ENCODE data around the gene AGPAT2.

Gene AGPAT2

GRCh38 chr9:136672431-136673087 is 14.7 kb downstream of the AGPAT2 start:
- DNase-seq: no peak

- DNase-seq: no peak
Observed at GRCh38 chr9:136671646-136672430, 15.4 kb downstream of the AGPAT2 start.

- no peak for DNase-seq
Observed at GRCh38 chr9:136671254-136671614, 16.0 kb downstream of the AGPAT2 start.

- no peak for DNase-seq
Observed at GRCh38 chr9:136670576-136671253, 16.5 kb downstream of the AGPAT2 start.

GRCh38 chr9:136669791-136670464 is 17.3 kb downstream of the AGPAT2 start:
- no peak for DNase-seq

- no peak for DNase-seq
Observed at GRCh38 chr9:136668983-136669790, 18.1 kb downstream of the AGPAT2 start.

- no peak for DNase-seq
Observed at GRCh38 chr9:136667940-136668760, 19.1 kb downstream of the AGPAT2 start.

GRCh38 chr9:136667214-136667939 is 19.9 kb downstream of the AGPAT2 start:
- DNase-seq: no peak

- DNase-seq: no peak
Observed at GRCh38 chr9:136666372-136667213, 20.7 kb downstream of the AGPAT2 start.

GRCh38 chr9:136665704-136666371 is 21.4 kb downstream of the AGPAT2 start:
- DNase-seq: no peak

- no peak for DNase-seq
Observed at GRCh38 chr9:136665111-136665703, 22.1 kb downstream of the AGPAT2 start.

- no peak for DNase-seq
Observed at GRCh38 chr9:136664000-136664915, 23.0 kb downstream of the AGPAT2 start.

- DNase-seq: no peak
Observed at GRCh38 chr9:136662656-136663581, 24.3 kb downstream of the AGPAT2 start, which contains the start of gene EGFL7. Gene EGFL7 (plus strand): TSS chr9:136662916. CDS start chr9:136668283, 5,367 bp downstream.

GRCh38 chr9:136662326-136662655 is 25.0 kb downstream of the AGPAT2 start:
- DNase-seq: no peak

- DNase-seq: no peak
Observed at GRCh38 chr9:136661641-136662325, 25.5 kb downstream of the AGPAT2 start.

GRCh38 chr9:136660971-136661550 is 26.2 kb downstream of the AGPAT2 start:
- no peak for DNase-seq

Data from femur (tissue), 1 donor.